ENCODE results near the gene ARF6. TPM values are rescaled to one million over a fixed set of nuclear protein-coding genes. Genes with fewer than 3 reads are reported as not detected.
A peak's percentile ranks its signal among the peaks of the same experiment; 100 is the strongest.

Gene ARF6
- total and polyA plus RNA-seq, 4 donors = 20.3 to 56.2 (median 24.5) TPM

DNA sequence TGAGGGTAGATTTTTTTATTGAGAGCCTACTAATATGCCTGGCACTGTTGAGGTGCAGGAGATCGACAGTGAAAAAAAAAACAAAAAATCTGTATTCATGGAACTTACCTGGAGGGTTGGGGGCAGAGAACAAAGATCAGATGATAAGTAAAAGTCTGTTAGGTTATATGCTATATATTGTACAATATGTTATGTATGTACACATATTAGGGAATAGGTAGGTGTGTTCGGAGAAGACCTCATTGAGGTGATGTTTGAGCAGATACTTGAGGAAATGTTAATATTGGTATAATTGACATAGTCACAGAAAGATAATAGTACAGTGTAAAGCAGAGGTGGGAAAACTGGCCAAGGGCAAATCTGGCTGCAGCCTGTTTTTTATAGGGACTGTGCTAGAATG is 5.6 kb downstream of the ARF6 start:
- H3K4me1 ChIP-seq (ENCODE audit: control insufficient read depth in 4 of 4, insufficient read depth in 4 of 4, low read length in 3 of 4) = peaks cover 1 to 35% (median 22%) of the 10 kb centered on the region in 4 donors
- TF ChIP-seq, protein P1, sequence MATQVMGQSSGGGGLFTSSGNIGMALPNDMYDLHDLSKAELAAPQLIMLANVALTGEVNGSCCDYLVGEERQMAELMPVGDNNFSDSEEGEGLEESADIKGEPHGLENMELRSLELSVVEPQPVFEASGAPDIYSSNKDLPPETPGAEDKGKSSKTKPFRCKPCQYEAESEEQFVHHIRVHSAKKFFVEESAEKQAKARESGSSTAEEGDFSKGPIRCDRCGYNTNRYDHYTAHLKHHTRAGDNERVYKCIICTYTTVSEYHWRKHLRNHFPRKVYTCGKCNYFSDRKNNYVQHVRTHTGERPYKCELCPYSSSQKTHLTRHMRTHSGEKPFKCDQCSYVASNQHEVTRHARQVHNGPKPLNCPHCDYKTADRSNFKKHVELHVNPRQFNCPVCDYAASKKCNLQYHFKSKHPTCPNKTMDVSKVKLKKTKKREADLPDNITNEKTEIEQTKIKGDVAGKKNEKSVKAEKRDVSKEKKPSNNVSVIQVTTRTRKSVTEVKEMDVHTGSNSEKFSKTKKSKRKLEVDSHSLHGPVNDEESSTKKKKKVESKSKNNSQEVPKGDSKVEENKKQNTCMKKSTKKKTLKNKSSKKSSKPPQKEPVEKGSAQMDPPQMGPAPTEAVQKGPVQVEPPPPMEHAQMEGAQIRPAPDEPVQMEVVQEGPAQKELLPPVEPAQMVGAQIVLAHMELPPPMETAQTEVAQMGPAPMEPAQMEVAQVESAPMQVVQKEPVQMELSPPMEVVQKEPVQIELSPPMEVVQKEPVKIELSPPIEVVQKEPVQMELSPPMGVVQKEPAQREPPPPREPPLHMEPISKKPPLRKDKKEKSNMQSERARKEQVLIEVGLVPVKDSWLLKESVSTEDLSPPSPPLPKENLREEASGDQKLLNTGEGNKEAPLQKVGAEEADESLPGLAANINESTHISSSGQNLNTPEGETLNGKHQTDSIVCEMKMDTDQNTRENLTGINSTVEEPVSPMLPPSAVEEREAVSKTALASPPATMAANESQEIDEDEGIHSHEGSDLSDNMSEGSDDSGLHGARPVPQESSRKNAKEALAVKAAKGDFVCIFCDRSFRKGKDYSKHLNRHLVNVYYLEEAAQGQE (IDR thresholded peaks at IDR 0.05) = no peak
- TF ChIP-seq RXRA (IDR thresholded peaks at IDR 0.05) = no peak
- no peak for TF ChIP-seq RAD21 (IDR thresholded peaks at IDR 0.05)
- TF ChIP-seq, protein P2, sequence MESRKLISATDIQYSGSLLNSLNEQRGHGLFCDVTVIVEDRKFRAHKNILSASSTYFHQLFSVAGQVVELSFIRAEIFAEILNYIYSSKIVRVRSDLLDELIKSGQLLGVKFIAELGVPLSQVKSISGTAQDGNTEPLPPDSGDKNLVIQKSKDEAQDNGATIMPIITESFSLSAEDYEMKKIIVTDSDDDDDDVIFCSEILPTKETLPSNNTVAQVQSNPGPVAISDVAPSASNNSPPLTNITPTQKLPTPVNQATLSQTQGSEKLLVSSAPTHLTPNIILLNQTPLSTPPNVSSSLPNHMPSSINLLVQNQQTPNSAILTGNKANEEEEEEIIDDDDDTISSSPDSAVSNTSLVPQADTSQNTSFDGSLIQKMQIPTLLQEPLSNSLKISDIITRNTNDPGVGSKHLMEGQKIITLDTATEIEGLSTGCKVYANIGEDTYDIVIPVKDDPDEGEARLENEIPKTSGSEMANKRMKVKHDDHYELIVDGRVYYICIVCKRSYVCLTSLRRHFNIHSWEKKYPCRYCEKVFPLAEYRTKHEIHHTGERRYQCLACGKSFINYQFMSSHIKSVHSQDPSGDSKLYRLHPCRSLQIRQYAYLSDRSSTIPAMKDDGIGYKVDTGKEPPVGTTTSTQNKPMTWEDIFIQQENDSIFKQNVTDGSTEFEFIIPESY (IDR thresholded peaks at IDR 0.05) = no peak
- no peak for TF ChIP-seq TAF1 (conservative IDR thresholded peaks at IDR 0.05)
- no peak for TF ChIP-seq FOXA2 (IDR thresholded peaks at IDR 0.05)
- TF ChIP-seq, protein P3, sequence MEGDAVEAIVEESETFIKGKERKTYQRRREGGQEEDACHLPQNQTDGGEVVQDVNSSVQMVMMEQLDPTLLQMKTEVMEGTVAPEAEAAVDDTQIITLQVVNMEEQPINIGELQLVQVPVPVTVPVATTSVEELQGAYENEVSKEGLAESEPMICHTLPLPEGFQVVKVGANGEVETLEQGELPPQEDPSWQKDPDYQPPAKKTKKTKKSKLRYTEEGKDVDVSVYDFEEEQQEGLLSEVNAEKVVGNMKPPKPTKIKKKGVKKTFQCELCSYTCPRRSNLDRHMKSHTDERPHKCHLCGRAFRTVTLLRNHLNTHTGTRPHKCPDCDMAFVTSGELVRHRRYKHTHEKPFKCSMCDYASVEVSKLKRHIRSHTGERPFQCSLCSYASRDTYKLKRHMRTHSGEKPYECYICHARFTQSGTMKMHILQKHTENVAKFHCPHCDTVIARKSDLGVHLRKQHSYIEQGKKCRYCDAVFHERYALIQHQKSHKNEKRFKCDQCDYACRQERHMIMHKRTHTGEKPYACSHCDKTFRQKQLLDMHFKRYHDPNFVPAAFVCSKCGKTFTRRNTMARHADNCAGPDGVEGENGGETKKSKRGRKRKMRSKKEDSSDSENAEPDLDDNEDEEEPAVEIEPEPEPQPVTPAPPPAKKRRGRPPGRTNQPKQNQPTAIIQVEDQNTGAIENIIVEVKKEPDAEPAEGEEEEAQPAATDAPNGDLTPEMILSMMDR (IDR thresholded peaks at IDR 0.05; ENCODE audit: low read depth, low read length, missing input control) = no peak
- TF ChIP-seq GABPA (IDR thresholded peaks at IDR 0.05 in 1 of 2, conservative IDR thresholded peaks at IDR 0.05 in 1 of 2) = no peak
- no peak for DNase-seq (ENCODE audit: low spot score)
- no peak overlapping the region for H3K4me3 ChIP-seq (ENCODE audit: low read depth in 1 of 3, low read length in 3 of 3)
- WGBS = 75% methylated on average over 2 of the region's 2 CpGs
- no peak overlapping the region for H3K9ac ChIP-seq (ENCODE audit: low read depth in 1 of 2, low read length in 2 of 2)
- H3K27ac ChIP-seq (ENCODE audit: low read depth in 1 of 2, low read length in 2 of 2) = peak overlapping the region in 1 of 2 donors; percentile 36
- H3K36me3 ChIP-seq (ENCODE audit: control insufficient read depth in 4 of 4, insufficient read depth in 3 of 4, low read depth in 1 of 4, low read length in 3 of 4) = peaks cover 0 to 4% (median 0%) of the 10 kb centered on the region in 4 donors
- H3K9me3 ChIP-seq (ENCODE audit: control insufficient read depth in 4 of 4, low read length in 3 of 4) = no peaks in the 10 kb centered on the region
- no peaks in the 10 kb centered on the region for H3K27me3 ChIP-seq (ENCODE audit: control insufficient read depth in 4 of 4, insufficient read depth in 4 of 4, low read length in 3 of 4)

DNA sequence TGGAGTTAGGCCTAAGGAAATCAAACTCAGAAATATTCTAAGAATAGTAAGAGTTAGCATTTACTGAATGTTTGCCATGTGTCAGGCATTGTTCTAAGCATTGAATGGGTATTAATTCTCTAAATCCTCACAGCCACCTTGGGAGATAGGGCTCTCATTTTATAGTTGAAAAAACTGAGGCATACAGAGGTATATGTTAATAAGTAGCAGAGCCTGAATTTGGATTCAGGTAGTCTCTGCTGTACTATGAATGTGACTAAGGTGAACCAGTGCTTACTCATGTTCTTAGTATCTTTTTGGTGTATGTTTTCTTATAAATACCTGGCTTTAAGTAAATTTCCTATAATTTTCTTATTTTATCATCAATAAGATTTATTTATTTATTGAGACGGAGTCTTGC is 8.1 kb downstream of the ARF6 start:
- Histone ChIP-seq H3K4me3 (ENCODE audit: low read depth in 1 of 3, low read length in 3 of 3) (no peak overlapping the region), H3K9me3 (ENCODE audit: control insufficient read depth in 4 of 4, low read length in 3 of 4) (no peaks in the 10 kb centered on the region), H3K27me3 (ENCODE audit: control insufficient read depth in 4 of 4, insufficient read depth in 4 of 4, low read length in 3 of 4) (no peaks in the 10 kb centered on the region), H3K4me1 (ENCODE audit: control insufficient read depth in 4 of 4, insufficient read depth in 4 of 4, low read length in 3 of 4) (peaks cover 1 to 20% (median 11%) of the 10 kb centered on the region in 4 donors), H3K27ac (ENCODE audit: low read depth in 1 of 2, low read length in 2 of 2) (no peak overlapping the region), H3K9ac (ENCODE audit: low read depth in 1 of 2, low read length in 2 of 2) (no peak overlapping the region), H3K36me3 (ENCODE audit: control insufficient read depth in 4 of 4, insufficient read depth in 3 of 4, low read depth in 1 of 4, low read length in 3 of 4) (no peaks in the 10 kb centered on the region)
- 100% methylated on average over 1 of the region's 1 CpG for WGBS
- no peak for DNase-seq (ENCODE audit: low spot score)
- TF ChIP-seq HNF4A (conservative IDR thresholded peaks at IDR 0.05) = no peak
- no peak for TF ChIP-seq GABPA (IDR thresholded peaks at IDR 0.05 in 1 of 2, conservative IDR thresholded peaks at IDR 0.05 in 1 of 2)
- TF ChIP-seq, protein P2 (IDR thresholded peaks at IDR 0.05) = no peak
- no peak for TF ChIP-seq TAF1 (conservative IDR thresholded peaks at IDR 0.05)
- TF ChIP-seq, protein P3 (IDR thresholded peaks at IDR 0.05; ENCODE audit: low read depth, low read length, missing input control) = no peak
- TF ChIP-seq JUND (IDR thresholded peaks at IDR 0.05) = no peak
- no peak for TF ChIP-seq YY1 (IDR thresholded peaks at IDR 0.05)
- TF ChIP-seq, protein P4, sequence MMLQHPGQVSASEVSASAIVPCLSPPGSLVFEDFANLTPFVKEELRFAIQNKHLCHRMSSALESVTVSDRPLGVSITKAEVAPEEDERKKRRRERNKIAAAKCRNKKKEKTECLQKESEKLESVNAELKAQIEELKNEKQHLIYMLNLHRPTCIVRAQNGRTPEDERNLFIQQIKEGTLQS (IDR thresholded peaks at IDR 0.05) = no peak
- TF ChIP-seq FOXA1 (IDR thresholded peaks at IDR 0.05) = no peak
- TF ChIP-seq NR2F2 (IDR thresholded peaks at IDR 0.05) = no peak
- TF ChIP-seq, protein P5, sequence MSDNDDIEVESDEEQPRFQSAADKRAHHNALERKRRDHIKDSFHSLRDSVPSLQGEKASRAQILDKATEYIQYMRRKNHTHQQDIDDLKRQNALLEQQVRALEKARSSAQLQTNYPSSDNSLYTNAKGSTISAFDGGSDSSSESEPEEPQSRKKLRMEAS (IDR thresholded peaks at IDR 0.05) = no peak
- no peak for TF ChIP-seq SP1 (IDR thresholded peaks at IDR 0.05)

All from liver (tissue), 9 donors.